H1 (cell line): ENCODE data around the gene FMOD.

Source experiments
- CHD2 ChIP-seq: IDR thresholded peaks from 2 replicates; pipeline ENCODE4 v1.6.1; 2012; ENCODE audit warnings: low read length, improper control_type of control experiment
- CTCF ChIP-seq, 3 experiments: IDR thresholded peaks; 1 replicate in 2 of 3; 2 replicates in 1 of 3; pipeline versions ENCODE4 v1.5.1 to v1.6.1; 2011; ENCODE audit warnings: low read length in 3 of 3, mild to moderate bottlenecking in 3 of 3, inconsistent platforms in 2 of 3, low read depth in 1 of 3, moderate library complexity in 1 of 3; ENCODE audit not compliant: insufficient read depth in 1 of 3; ENCODE audit errors: control extremely low read depth in 1 of 3
- EGR1 ChIP-seq: IDR thresholded peaks from 2 replicates; pipeline ENCODE4 v1.6.1; 2011; ENCODE audit warnings: low read depth, low read length, borderline replicate concordance
- GTF2F1 ChIP-seq: IDR thresholded peaks from 2 replicates; pipeline ENCODE4 v1.6.1; 2012; ENCODE audit warnings: low read depth, low read length, improper control_type of control experiment, borderline replicate concordance
- HDAC2 ChIP-seq, 2 experiments: fragments of 300-600 bp in 1 of 2; sonication (generic) in 1 of 2; IDR thresholded peaks; 2 replicates each; pipeline ENCODE4 v1.6.1; 2011 to 2012; ENCODE audit warnings: low read depth in 2 of 2, low read length in 2 of 2, mild to moderate bottlenecking in 2 of 2, moderate library complexity in 2 of 2, borderline replicate concordance in 1 of 2, inconsistent platforms in 1 of 2
- JUN ChIP-seq: IDR thresholded peaks from 2 replicates; pipeline ENCODE4 v1.6.1; 2011; ENCODE audit warnings: low read depth, mild to moderate bottlenecking, improper control_type of control experiment, low read length
- KDM5A ChIP-seq: fragments of 200-600 bp; IDR thresholded peaks from 2 replicates; pipeline ENCODE4 v1.7.1; 2012; ENCODE audit warnings: mild to moderate bottlenecking, low read length, inconsistent platforms, mixed read lengths
- MAFK ChIP-seq: IDR thresholded peaks from 2 replicates; pipeline ENCODE4 v1.6.1; 2012; ENCODE audit warnings: low read depth, mild to moderate bottlenecking, improper control_type of control experiment, low read length
- PHF8 ChIP-seq: fragments of 200-600 bp; sonication (generic); conservative IDR thresholded peaks from 2 replicates; pipeline ENCODE4 v1.7.1; 2012; ENCODE audit warnings: low read depth, mild to moderate bottlenecking, inconsistent platforms, low read length, moderate library complexity
- POLR2A ChIP-seq, 2 experiments: IDR thresholded peaks; 1 replicate in 1 of 2; 2 replicates in 1 of 2; pipeline ENCODE4 v1.6.1; 2011; ENCODE audit warnings: low read depth in 2 of 2, low read length in 2 of 2, mild to moderate bottlenecking in 2 of 2; ENCODE audit errors: control extremely low read depth in 1 of 2
- POLR2AphosphoS5 ChIP-seq: IDR thresholded peaks from 2 replicates; pipeline ENCODE4 v1.6.1; 2011; ENCODE audit warnings: low read depth, low read length
- RAD21 ChIP-seq, 2 experiments: IDR thresholded peaks in 1 of 2; conservative IDR thresholded peaks in 1 of 2; 2 replicates each; pipeline ENCODE4 v1.6.1; 2011; ENCODE audit warnings: low read depth in 2 of 2, low read length in 2 of 2, improper control_type of control experiment in 1 of 2, inconsistent platforms in 1 of 2, mild to moderate bottlenecking in 1 of 2, moderate library complexity in 1 of 2

GRCh38 chr1:203380420-203381150 lies 29.7 kb upstream of the FMOD start:
- no peak for TF ChIP-seq POLR2A (IDR thresholded peaks at IDR 0.05; ENCODE audit: control extremely low read depth in 1 of 2, low read depth in 2 of 2, low read length in 2 of 2)
- TF ChIP-seq CTCF (IDR thresholded peaks at IDR 0.05; ENCODE audit: control extremely low read depth in 1 of 3, insufficient read depth in 1 of 3, low read depth in 1 of 3, low read length in 3 of 3): no peak
- TF ChIP-seq CHD2: no peak
- no peak for TF ChIP-seq POLR2AphosphoS5
- no peak for TF ChIP-seq KDM5A
- no peak for TF ChIP-seq PHF8
- no peak for TF ChIP-seq JUN
- TF ChIP-seq EGR1: no peak
- no peak for TF ChIP-seq MAFK
- TF ChIP-seq HDAC2 (IDR thresholded peaks at IDR 0.05; ENCODE audit: borderline replicate concordance in 1 of 2, low read depth in 2 of 2, low read length in 2 of 2): no peak
- TF ChIP-seq GTF2F1: no peak
- no peak for TF ChIP-seq RAD21 (IDR thresholded peaks at IDR 0.05 in 1 of 2, conservative IDR thresholded peaks at IDR 0.05 in 1 of 2; ENCODE audit: low read depth in 2 of 2, low read length in 2 of 2)
